Fibroblast of peridontal ligament (primary cell): ENCODE measurements around the gene ARF5.
"Not testable (repeated sequence)": the region's sequence is repeated elsewhere in the genome, so short reads cannot be mapped to it uniquely, and the experiment has no call there.

Source experiments
- DNase-seq: peaks from one replicate; pipeline ENCODE4 v3.0.0-alpha.2; 2010; ENCODE audit errors: extremely low read depth

Gene ARF5

GRCh38 chr7:127588019-127588696 lies at the start of gene ARF5:
TSS of gene ARF5 (plus strand) at chr7:127588411. CDS start at chr7:127588499, 88 bp downstream.
- peak; percentile 70 for DNase-seq

GRCh38 chr7:127539116-127539515 lies 49.1 kb upstream of the ARF5 start:
- no peak for DNase-seq

- not testable (repeated sequence) for DNase-seq
Measured at GRCh38 chr7:127540461-127540860, 47.8 kb upstream of the ARF5 start.

GRCh38 chr7:127541548-127541947 lies 46.7 kb upstream of the ARF5 start:
- no peak for DNase-seq

- no peak for DNase-seq
Measured at GRCh38 chr7:127546313-127546712, 41.9 kb upstream of the ARF5 start.

- DNase-seq = no peak
Measured at GRCh38 chr7:127550247-127550646, 38.0 kb upstream of the ARF5 start.

- DNase-seq = no peak
Measured at GRCh38 chr7:127551941-127552340, 36.3 kb upstream of the ARF5 start.

- no peak for DNase-seq
Measured at GRCh38 chr7:127556404-127556803, 31.8 kb upstream of the ARF5 start.

- peak; percentile 13 for DNase-seq
Measured at GRCh38 chr7:127557803-127558202, 30.4 kb upstream of the ARF5 start.

GRCh38 chr7:127566242-127566641 lies 22.0 kb upstream of the ARF5 start:
- no peak for DNase-seq

GRCh38 chr7:127568034-127568433 lies 20.2 kb upstream of the ARF5 start:
- not testable (repeated sequence) for DNase-seq

- peak; percentile 76 for DNase-seq
Measured at GRCh38 chr7:127571741-127572505, 16.3 kb upstream of the ARF5 start.

GRCh38 chr7:127578036-127578684 lies 10.1 kb upstream of the ARF5 start:
- DNase-seq = peak; percentile 74

- DNase-seq = peak; percentile 22
Measured at GRCh38 chr7:127578711-127579275, 9.4 kb upstream of the ARF5 start.

- DNase-seq = no peak
Measured at GRCh38 chr7:127580612-127581011, 7.6 kb upstream of the ARF5 start.

- no peak for DNase-seq
Measured at GRCh38 chr7:127581716-127582115, 6.5 kb upstream of the ARF5 start.

- DNase-seq = no peak
Measured at GRCh38 chr7:127582361-127582760, 5.8 kb upstream of the ARF5 start.

GRCh38 chr7:127584648-127585043 lies 3.6 kb upstream of the ARF5 start:
- DNase-seq = no peak

GRCh38 chr7:127585044-127585953 lies 2.9 kb upstream of the ARF5 start, which contains the start of gene GCC1:
TSS of gene GCC1 (minus strand) at chr7:127585596. CDS start at chr7:127585182, 414 bp downstream.
- peak; percentile 86 for DNase-seq

GRCh38 chr7:127586346-127586745 lies 1.9 kb upstream of the ARF5 start:
- DNase-seq = no peak

GRCh38 chr7:127587663-127588018 lies 570 bp upstream of the ARF5 start:
- no peak for DNase-seq
